ENCODE data around the gene HOXA5.

DNA sequence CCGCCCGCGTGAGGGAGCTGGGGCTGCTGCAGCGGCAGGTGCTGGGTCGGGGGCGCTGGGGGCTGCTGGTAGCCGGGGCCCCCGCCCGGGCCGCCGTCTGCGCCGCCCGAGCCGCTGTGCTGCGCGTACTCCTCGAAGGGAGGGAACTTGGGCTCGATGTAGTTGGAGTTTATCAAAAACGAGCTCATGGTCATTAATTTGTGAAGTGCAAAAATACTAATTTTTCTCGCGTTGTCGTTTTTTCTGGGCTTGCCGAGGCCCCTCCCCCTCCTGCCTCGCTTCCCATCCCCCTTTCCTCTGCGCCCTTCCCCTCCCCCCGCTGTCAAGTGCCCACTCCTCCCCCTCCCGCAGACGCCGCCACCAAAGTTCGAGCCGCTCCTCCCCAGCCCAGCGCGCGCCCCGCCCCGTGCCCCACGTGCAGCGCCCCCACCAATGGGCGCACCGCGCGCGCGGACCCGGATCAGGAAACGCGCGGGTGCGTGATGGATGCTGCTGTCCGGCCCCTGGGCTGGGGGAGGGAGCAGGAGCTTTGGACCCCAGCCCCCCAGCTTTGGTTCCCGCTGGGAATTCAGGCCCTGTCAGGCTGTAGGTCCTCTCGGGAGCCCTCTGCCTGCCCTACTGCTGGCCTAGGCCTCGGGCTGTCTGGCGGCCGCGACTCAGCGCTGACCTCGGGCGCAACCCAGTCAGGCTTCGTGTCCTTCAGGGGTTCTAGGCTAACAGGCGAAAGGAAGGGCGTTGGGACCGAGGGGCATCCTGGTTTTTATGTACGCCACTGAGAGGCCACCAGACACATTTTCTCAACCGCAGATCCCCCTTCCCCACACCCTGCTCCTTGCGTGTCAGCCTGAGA lies 12.7 kb downstream of the HOXA5 start, which contains the start of gene HOXA4:
- TF ChIP-seq POU2F2 (IDR thresholded peaks at IDR 0.05; ENCODE audit: low read depth, low read length) (no peak), POLR2AphosphoS5 (IDR thresholded peaks at IDR 0.05; ENCODE audit: low read depth, low read length) (no peak), POLR2A (IDR thresholded peaks at IDR 0.05; ENCODE audit: low read depth, low read length) (no peak), PAX5 (IDR thresholded peaks at IDR 0.05; ENCODE audit: insufficient read depth, low read length, severe bottlenecking) (no peak), SPI1 (IDR thresholded peaks at IDR 0.05; ENCODE audit: low read depth, low read length) (no peak), TAF1 (IDR thresholded peaks at IDR 0.05; ENCODE audit: low read depth, low read length) (no peak)

Data from GM12891 (cell line).